Pancreas (tissue), 10 donors: ENCODE data around the gene PDZD2. TPM values are rescaled to one million over a fixed set of nuclear protein-coding genes. Genes with fewer than 3 reads are reported as not detected.

ENCODE experiments used
- ATAC-seq, 4 donors: fragments of 200-7000 bp; cut with Tn5 transposase; one replicate each; pipeline versions ENCODE4 v1.8.0 to v1.9.1; 2020; ENCODE audit warnings: mild to moderate bottlenecking in 4 of 4, moderate library complexity in 4 of 4
- DNase-seq, 6 donors: peaks; one replicate each; pipeline ENCODE4 v3.0.0-alpha.2; 2020
- FAIRE-seq: peaks from 2 replicates; lab custom pipeline; 2012; peaks lifted over from hg19 to GRCh38; lab: Jason Lieb, UNC
- H3K27ac ChIP-seq, 4 donors: fragments of 200-600 bp; sonication (generic); 1 replicate in 3 of 4; 2 replicates in 1 of 4; pipeline versions ENCODE4 v1.5.0 to v1.8.0; 2020
- H3K27me3 ChIP-seq, 4 donors: fragments of 200-600 bp; one replicate each; pipeline ENCODE4 v1.8.0; 2021
- H3K36me3 ChIP-seq, 3 donors: fragments of 200-600 bp; sonication (generic) in 1 of 3; one replicate each; pipeline versions ENCODE4 v1.5.0 to v1.8.0; 2020 to 2021
- H3K4me1 ChIP-seq, 3 donors: fragments of 200-600 bp; one replicate each; pipeline ENCODE4 v1.8.0; 2021
- H3K4me3 ChIP-seq, 4 donors: fragments of 200-600 bp; sonication (generic) in 2 of 4; one replicate each; pipeline versions ENCODE4 v1.5.0 to v1.8.0; 2020 to 2021
- H3K9me3 ChIP-seq, 4 donors: fragments of 200-600 bp; one replicate each; pipeline ENCODE4 v1.8.0; 2021
- WGBS, 2 donors: extraction: QIAGEN DNeasy Blood & Tissue Kit; methylation state at CpG; one replicate each; pipeline ENCODE4 v1.1.7; 2013; 5-methylcytosine and 5-hydroxymethylcytosine counted together
- intact Hi-C, 3 donors: fragments of 100-400 bp; cut with DNase I; formaldehyde crosslinking; loops; one replicate each; pipeline versions ENCODE4 v1.11.1 to v1.14.2; 2022
- polyA plus RNA-seq, 2 donors: library from polyadenylated mRNA; stranded (reverse); fragments of 200-250 nt; gene quantifications; one replicate each; pipeline ENCODE4 v1.2.3, GENCODE V29; 2013
- total RNA-seq, 6 donors: library from RNA; stranded (reverse); fragmentation: NEBNext Ultra II Directional in 4 of 6; extraction: Animal tissue kit (Norgen Biotek cat#: 25700) in 4 of 6; gene quantifications; one replicate each; pipeline versions ENCODE4 v1.2.1 to v1.2.4, GENCODE V29; 2021 to 2023
- TF ChIP-seq, protein P1 (sequence below), 4 donors: fragments of 200-600 bp; sonication (generic) in 3 of 4; IDR thresholded peaks; one replicate each; pipeline versions ENCODE4 v1.5.0 to v1.8.0; 2021; ENCODE audit warnings: antibody characterized with exemption in 4 of 4
- donor health status: healthy with polysubstance abuse.
- donor health status: DM: no; HTN: no; CAD: no; lungs with moderate emphysema.
- donor health status: DM: no; HTN: no; CAD: no.
- donor health status: control.
- donor health status: control.
- donor health status: Bipolar disorder and iron deficiency.
- donor health status: DM: yes; HTN: yes; CAD: no.
- donor health status: DM: no; HTN: no; CAD: no.
- donor health status: DM: no; HTN: no; CAD: no.
- donor health status: DM: yes; HTN: yes; CAD: no.

PDZD2 gene
- total and polyA plus RNA-seq, 8 donors: 1.4 to 4.5 (median 3.3) TPM

DNA sequence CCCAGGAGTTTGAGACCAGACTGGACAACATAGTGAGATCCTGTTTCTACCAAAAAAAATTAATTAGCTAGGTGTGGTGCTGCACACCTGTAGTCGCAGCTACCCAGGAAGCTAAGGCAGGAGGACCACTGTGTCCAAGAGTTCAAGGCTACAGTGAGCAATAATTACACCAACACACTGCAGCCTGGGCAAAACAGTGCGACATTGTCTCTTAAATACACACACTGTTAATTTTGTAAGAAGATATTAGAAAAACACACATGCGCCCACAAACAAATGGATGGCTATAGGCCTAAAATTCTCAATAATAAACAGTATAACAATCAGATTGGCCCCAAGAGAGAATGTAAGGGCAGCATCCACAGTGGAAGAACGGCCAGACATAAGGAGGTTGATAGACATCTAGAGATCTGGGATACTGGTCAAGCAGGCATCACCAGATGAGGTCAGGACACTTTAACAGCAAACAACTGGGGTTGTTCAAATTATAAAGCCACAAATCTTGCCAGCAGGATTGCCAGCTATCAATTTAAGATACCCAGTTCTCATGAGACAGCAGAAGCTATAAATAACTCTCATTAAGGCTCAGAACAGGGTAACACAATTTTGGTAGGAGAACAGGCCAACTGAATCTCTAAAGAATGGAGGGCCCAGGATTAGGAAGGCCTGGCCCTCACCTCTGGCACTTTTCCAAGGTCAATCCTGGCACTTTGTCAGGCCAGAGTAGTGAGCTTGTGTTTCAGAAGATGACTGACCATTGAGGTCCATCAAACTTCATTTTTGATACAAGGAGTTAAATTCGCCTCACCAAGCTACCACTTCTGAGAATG lies 505.7 kb downstream of the PDZD2 start:
- Histone ChIP-seq H3K36me3 (no peaks in the 10 kb centered on the region), H3K9me3 (no peaks in the 10 kb centered on the region), H3K4me3 (no peak overlapping the region), H3K27me3 (no peaks in the 10 kb centered on the region), H3K4me1 (peaks cover 18 to 37% (median 34%) of the 10 kb centered on the region in 3 donors), H3K27ac (no peak overlapping the region)
- TF ChIP-seq, protein P1, sequence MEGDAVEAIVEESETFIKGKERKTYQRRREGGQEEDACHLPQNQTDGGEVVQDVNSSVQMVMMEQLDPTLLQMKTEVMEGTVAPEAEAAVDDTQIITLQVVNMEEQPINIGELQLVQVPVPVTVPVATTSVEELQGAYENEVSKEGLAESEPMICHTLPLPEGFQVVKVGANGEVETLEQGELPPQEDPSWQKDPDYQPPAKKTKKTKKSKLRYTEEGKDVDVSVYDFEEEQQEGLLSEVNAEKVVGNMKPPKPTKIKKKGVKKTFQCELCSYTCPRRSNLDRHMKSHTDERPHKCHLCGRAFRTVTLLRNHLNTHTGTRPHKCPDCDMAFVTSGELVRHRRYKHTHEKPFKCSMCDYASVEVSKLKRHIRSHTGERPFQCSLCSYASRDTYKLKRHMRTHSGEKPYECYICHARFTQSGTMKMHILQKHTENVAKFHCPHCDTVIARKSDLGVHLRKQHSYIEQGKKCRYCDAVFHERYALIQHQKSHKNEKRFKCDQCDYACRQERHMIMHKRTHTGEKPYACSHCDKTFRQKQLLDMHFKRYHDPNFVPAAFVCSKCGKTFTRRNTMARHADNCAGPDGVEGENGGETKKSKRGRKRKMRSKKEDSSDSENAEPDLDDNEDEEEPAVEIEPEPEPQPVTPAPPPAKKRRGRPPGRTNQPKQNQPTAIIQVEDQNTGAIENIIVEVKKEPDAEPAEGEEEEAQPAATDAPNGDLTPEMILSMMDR (IDR thresholded peaks at IDR 0.05): no peak
- intact Hi-C loops: no loop called here
- 77 to 83% methylated on average over 5 of the region's 5 CpGs for WGBS, 2 donors
- FAIRE-seq (no peak), ATAC-seq (peak in 1 of 4 donors; percentile 35), DNase-seq (peak in 2 of 6 donors; percentile 43 to 50)

DNA sequence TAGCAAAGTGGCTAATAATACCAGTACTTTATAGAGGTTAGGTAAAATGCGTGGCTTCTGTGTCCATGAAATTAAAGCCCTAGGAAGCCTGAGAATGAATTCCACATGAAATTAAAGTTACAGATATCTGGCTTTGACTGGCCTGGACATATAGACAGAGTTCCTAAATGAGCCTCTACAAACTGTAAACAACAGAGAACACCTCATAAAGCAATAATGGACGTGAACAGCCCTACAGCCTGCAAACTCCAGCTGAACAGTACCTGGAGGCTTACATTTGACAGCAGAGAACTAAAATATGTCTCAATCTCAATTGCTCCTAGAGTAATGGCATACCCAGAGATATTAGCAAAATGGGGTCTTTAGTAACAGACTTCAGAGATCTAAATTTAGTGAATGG lies 506.4 kb downstream of the PDZD2 start:
- no peaks in the 10 kb centered on the region for H3K9me3 ChIP-seq
- intact Hi-C loops: no loop called here
- FAIRE-seq: no peak
- DNase-seq: no peak
- H3K27ac ChIP-seq: no peak overlapping the region
- no peaks in the 10 kb centered on the region for H3K27me3 ChIP-seq
- no peak overlapping the region for H3K4me3 ChIP-seq
- WGBS, 2 donors: 34 to 66% methylated on average over 2 of the region's 2 CpGs
- peaks cover 18 to 42% (median 34%) of the 10 kb centered on the region in 3 donors for H3K4me1 ChIP-seq
- no peaks in the 10 kb centered on the region for H3K36me3 ChIP-seq
- TF ChIP-seq, protein P1 (IDR thresholded peaks at IDR 0.05): no peak
- peak in 1 of 4 donors; percentile 24 for ATAC-seq

DNA sequence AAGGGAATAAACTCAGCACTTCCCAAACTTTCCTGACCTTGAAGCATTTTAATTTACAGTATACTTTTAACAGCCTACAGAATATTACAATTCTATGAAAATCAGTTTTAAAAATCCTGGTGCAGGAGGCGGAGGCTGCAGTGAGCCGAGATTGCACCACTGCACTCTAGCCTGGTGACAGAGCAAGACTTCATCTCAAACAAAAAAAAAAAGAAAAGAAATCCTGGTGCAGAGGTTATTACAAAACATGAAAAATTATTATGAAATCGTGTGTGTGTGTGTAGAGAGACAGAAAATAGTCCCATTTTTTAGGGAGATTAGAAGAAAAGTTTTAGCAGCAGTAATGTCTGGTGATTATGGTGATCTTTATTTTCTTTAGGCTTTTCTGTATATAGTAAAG lies 508.3 kb downstream of the PDZD2 start:
- no peaks in the 10 kb centered on the region for H3K27me3 ChIP-seq
- H3K9me3 ChIP-seq: no peaks in the 10 kb centered on the region
- intact Hi-C loops: no loop called here
- DNase-seq (no peak), ATAC-seq (peak in 3 of 4 donors; percentile 27 to 68 (median 39)), FAIRE-seq (no peak)
- 43 to 46% methylated on average over 3 of the region's 3 CpGs for WGBS, 2 donors
- no peak overlapping the region for H3K27ac ChIP-seq
- H3K4me1 ChIP-seq: peaks cover 18 to 46% (median 39%) of the 10 kb centered on the region in 3 donors
- TF ChIP-seq, protein P1 (IDR thresholded peaks at IDR 0.05): no peak
- no peak overlapping the region for H3K4me3 ChIP-seq
- no peaks in the 10 kb centered on the region for H3K36me3 ChIP-seq

DNA sequence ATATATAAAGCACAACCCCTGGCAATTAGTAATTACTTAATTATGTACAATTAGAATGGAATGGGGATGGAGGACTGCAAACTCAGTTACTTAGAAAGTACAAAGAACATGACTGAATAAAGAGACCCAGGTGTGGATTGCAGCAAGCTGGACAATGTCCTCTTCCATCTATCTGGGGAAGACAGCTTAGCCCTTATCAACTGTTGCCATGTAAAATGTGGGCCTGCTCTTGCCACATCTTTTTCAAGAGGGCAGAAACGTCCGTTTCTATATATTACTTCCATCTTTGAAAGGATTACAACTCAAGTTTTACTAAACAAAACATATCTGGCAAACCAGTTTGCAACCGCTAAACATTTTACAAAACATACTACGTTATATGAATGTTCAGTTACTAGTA lies 509.0 kb downstream of the PDZD2 start:
- Histone ChIP-seq H3K27me3 (no peaks in the 10 kb centered on the region), H3K4me1 (peaks cover 24 to 50% (median 43%) of the 10 kb centered on the region in 3 donors), H3K36me3 (no peaks in the 10 kb centered on the region), H3K9me3 (no peaks in the 10 kb centered on the region), H3K27ac (no peak overlapping the region), H3K4me3 (no peak overlapping the region)
- intact Hi-C loops: no loop called here
- WGBS, 2 donors: 86 to 87% methylated on average over 4 of the region's 4 CpGs
- DNase-seq: no peak
- ATAC-seq: no peak
- no peak for FAIRE-seq
- TF ChIP-seq, protein P1 (IDR thresholded peaks at IDR 0.05): no peak

DNA sequence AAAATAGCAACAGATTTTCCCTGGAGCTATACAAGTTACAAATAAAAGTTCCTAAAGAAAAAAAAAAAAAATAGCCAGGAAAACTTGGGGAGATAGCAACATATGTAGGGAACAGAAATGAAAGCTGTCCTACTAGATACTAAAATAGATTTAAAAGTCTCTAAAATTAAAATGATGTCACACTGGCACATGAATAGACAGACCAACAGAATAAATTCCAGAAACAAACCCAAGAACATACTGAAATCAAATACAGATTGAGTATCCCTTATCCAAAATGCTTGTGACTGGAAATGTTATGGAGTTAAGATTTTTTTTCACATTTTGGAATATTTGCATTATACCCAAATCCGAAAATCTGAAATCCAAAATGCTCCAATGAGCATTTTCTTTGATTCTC lies 511.4 kb downstream of the PDZD2 start:
- Histone ChIP-seq H3K4me1 (peaks cover 29 to 52% (median 50%) of the 10 kb centered on the region in 3 donors), H3K4me3 (no peak overlapping the region), H3K27ac (no peak overlapping the region), H3K9me3 (no peaks in the 10 kb centered on the region), H3K36me3 (no peaks in the 10 kb centered on the region), H3K27me3 (no peaks in the 10 kb centered on the region)
- TF ChIP-seq, protein P1 (IDR thresholded peaks at IDR 0.05): no peak
- FAIRE-seq: no peak
- intact Hi-C loops: no loop called here
- no peak for DNase-seq
- ATAC-seq: no peak
- WGBS, 2 donors: 86 to 91% methylated on average over 1 of the region's 1 CpG
